HL-60 (cell line): Measurements from ENCODE around the gene MRPL11.

Experiments
- DNase-seq, 2 experiments: peaks; one replicate each; pipeline ENCODE4 v3.0.0-alpha.2; 2010 to 2020; ENCODE audit warnings: low read depth in 1 of 2, low spot score in 1 of 2
- H3K27ac ChIP-seq: fragments of 250-450 bp; sonication (Bioruptor Pico); replicated peaks from 2 replicates; pipeline ENCODE4 v1.5.1; 2020; ENCODE audit warnings: mild to moderate bottlenecking, moderate library complexity
- H3K27me3 ChIP-seq: fragments of 250-450 bp; sonication (Bioruptor Pico); 2 replicates; pipeline ENCODE4 v1.5.1; 2021; ENCODE audit warnings: mild to moderate bottlenecking, moderate library complexity; ENCODE audit not compliant: insufficient read depth, poor library complexity, severe bottlenecking
- H3K4me3 ChIP-seq: replicated peaks from 2 replicates; pipeline ENCODE4 v1.5.1; 2011; ENCODE audit warnings: mild to moderate bottlenecking, control low read depth, low read length; ENCODE audit not compliant: insufficient read depth
- GABPA ChIP-seq: IDR thresholded peaks from 2 replicates; pipeline ENCODE4 v1.6.1; 2012; ENCODE audit warnings: low read depth
- POLR2AphosphoS5 ChIP-seq: IDR thresholded peaks from 2 replicates; pipeline ENCODE4 v1.6.1; 2012; ENCODE audit warnings: low read depth
- SPI1 ChIP-seq: IDR thresholded peaks from 2 replicates; pipeline ENCODE4 v1.6.1; 2012; ENCODE audit warnings: low read depth, mild to moderate bottlenecking, borderline replicate concordance
- TF ChIP-seq, protein P1 (sequence below): IDR thresholded peaks from 2 replicates; pipeline ENCODE4 v1.6.1; 2012; ENCODE audit warnings: low read depth; ENCODE audit not compliant: insufficient replicate concordance
- TF ChIP-seq, protein P2 (sequence below): IDR thresholded peaks from one replicate; pipeline ENCODE4 v1.5.1; 2011; ENCODE audit warnings: low read length, control low read depth, inconsistent platforms; ENCODE audit not compliant: insufficient read depth

The MRPL11 gene

DNA sequence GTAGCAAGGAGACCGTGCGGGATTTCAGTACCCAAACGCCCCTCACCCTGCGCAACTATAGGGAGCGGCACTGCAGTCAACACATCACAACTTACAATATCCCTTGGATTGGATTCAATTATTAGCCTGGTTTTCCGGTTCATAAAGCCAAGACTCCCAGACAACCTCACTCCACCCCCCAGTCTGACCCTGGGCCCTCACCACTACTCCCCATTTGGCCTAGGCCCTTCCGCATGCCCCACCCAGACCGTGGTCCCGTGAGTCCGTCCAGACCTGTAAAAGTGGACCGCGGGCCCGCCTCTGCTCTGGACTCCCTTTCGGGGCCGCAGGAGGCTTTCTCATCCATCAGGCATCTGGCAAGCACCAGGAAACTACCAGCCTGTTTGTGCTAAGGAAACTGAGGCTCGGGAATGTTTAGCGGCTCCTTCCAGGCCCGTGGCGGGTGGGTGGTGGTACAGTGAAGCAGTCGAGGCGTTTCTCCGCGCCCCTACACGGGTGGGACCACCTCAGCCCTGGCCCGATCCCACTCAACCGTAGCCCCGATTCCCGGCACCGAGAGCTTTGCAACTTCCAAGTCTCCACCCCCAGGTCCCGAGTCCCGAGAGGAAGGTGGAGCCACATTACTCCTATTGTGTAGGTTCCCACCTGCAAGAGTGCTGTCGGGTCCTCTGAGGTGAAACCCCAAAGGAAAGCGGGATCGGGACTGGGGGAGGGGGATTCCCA, 40.9 kb upstream of the MRPL11 start:
- Histone ChIP-seq H3K4me3 (peak overlapping the region; percentile 78), H3K27me3 (no peaks in the 10 kb centered on the region), H3K27ac (peak overlapping the region; percentile 87)
- DNase-seq: no peak
- TF ChIP-seq SPI1 (no peak), GABPA (no peak), POLR2AphosphoS5 (no peak)
- TF ChIP-seq, protein P1, sequence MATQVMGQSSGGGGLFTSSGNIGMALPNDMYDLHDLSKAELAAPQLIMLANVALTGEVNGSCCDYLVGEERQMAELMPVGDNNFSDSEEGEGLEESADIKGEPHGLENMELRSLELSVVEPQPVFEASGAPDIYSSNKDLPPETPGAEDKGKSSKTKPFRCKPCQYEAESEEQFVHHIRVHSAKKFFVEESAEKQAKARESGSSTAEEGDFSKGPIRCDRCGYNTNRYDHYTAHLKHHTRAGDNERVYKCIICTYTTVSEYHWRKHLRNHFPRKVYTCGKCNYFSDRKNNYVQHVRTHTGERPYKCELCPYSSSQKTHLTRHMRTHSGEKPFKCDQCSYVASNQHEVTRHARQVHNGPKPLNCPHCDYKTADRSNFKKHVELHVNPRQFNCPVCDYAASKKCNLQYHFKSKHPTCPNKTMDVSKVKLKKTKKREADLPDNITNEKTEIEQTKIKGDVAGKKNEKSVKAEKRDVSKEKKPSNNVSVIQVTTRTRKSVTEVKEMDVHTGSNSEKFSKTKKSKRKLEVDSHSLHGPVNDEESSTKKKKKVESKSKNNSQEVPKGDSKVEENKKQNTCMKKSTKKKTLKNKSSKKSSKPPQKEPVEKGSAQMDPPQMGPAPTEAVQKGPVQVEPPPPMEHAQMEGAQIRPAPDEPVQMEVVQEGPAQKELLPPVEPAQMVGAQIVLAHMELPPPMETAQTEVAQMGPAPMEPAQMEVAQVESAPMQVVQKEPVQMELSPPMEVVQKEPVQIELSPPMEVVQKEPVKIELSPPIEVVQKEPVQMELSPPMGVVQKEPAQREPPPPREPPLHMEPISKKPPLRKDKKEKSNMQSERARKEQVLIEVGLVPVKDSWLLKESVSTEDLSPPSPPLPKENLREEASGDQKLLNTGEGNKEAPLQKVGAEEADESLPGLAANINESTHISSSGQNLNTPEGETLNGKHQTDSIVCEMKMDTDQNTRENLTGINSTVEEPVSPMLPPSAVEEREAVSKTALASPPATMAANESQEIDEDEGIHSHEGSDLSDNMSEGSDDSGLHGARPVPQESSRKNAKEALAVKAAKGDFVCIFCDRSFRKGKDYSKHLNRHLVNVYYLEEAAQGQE: peak; percentile 4
- TF ChIP-seq, protein P2, sequence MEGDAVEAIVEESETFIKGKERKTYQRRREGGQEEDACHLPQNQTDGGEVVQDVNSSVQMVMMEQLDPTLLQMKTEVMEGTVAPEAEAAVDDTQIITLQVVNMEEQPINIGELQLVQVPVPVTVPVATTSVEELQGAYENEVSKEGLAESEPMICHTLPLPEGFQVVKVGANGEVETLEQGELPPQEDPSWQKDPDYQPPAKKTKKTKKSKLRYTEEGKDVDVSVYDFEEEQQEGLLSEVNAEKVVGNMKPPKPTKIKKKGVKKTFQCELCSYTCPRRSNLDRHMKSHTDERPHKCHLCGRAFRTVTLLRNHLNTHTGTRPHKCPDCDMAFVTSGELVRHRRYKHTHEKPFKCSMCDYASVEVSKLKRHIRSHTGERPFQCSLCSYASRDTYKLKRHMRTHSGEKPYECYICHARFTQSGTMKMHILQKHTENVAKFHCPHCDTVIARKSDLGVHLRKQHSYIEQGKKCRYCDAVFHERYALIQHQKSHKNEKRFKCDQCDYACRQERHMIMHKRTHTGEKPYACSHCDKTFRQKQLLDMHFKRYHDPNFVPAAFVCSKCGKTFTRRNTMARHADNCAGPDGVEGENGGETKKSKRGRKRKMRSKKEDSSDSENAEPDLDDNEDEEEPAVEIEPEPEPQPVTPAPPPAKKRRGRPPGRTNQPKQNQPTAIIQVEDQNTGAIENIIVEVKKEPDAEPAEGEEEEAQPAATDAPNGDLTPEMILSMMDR: no peak

DNA sequence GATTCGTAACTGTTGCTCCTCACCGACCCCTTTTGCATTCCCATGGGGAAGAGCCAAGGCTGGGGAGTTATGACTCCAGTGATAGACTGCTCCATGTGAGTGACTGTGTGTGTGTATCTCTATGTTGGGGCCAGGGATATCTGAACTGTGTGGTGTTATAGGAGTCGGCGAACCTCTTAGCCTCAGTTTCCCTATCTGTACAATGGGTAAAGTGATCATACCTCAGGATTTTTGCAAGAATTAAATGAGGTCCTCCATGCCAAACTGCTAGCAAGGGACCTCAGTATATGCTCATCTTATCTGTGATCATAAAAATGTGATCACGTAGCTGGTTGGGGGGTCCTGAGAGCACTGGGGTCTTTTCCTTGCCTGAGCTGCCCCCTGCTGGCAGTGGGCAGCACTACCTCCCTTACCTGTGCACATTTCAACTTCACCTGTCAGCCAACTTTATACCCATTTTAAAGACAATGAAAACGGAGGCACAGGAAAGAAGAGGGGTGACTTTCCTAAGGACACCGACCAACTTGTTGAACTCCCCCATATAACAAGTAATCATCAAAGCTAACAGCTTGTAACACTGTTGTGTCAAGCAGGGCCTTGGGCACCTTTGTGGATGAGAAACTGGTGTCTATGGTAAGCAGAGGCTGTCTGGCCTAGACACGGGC, 40.2 kb upstream of the MRPL11 start:
- Histone ChIP-seq H3K4me3 (peak overlapping the region; percentile 78), H3K27me3 (no peaks in the 10 kb centered on the region), H3K27ac (peak overlapping the region; percentile 87; the same call in 1 of the 2 replicates)
- no peak for TF ChIP-seq GABPA
- TF ChIP-seq, protein P2: peak; percentile 76
- no peak for TF ChIP-seq POLR2AphosphoS5
- TF ChIP-seq, protein P1: peak; percentile 48
- no peak for TF ChIP-seq SPI1
- DNase-seq: no peak

DNA sequence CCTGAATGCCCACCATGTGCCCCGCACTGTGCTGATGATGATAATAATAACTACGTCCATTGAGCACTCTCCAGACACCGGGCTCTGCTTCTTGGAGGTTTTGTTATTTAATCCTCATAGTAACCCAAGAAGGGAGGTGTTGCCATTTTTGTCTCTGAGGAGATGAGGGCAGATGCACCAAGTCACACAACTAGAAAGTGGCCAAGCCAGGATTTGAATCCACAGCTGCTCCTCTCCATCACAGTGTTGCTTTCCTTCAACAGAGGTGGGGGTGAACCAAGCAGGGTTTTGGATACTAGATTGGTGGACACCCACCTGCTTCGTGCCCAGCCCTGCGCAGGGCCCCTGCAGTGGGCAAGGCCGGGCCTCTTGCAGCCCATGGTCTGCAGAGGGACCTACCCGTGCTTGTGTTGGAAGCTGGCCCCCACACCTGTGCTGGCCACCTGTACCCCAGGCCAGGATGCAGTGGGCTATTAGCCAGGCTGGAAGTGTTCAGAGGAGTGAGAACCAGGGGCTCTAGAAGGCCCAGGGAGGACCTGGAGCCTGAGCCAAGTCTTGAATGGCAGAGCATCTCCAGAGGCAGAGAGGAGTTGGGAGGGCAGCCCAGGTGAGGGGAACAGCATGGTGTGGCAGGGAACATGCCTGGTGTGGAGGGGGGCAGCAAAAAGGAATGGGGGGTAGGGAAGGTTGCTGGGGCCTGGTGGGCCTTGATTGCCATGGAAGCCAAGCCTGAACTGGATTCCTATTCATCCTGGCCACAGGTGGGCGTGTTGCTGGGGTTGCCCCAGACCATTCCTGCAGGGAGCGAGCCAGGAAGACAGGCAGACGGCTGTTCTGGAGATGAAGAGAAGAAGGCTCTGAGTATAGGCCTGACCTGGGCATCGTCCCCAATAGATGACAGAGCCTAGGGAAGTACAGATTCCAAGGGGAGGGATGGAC, 38.9 kb upstream of the MRPL11 start:
- no peak overlapping the region for H3K4me3 ChIP-seq
- DNase-seq: no peak
- no peak overlapping the region for H3K27ac ChIP-seq

More for the DNA sequence above, 38.9 kb upstream of the MRPL11 start:
- no peaks in the 10 kb centered on the region for H3K27me3 ChIP-seq
- TF ChIP-seq GABPA (no peak), POLR2AphosphoS5 (no peak), SPI1 (no peak)
- TF ChIP-seq, protein P2: no peak
- TF ChIP-seq, protein P1: no peak
